ENCODE measurements around the gene STK32C. TPM values are rescaled to one million over a fixed set of nuclear protein-coding genes. Genes with fewer than 3 reads are reported as not detected.
A peak's percentile ranks its signal among the peaks of the same experiment; 100 is the strongest.

Gene STK32C
- total and polyA plus RNA-seq, 8 donors: 3.3 to 13.2 (median 5.2) TPM

- WGBS, 2 donors: 52 to 62% methylated on average over 6 of the region's 6 CpGs
- H3K27me3 ChIP-seq: peaks cover 0 to 3% (median 0%) of the 10 kb centered on the region in 4 donors
- no peaks in the 10 kb centered on the region for H3K4me1 ChIP-seq
- FAIRE-seq (no peak), ATAC-seq (no peak), DNase-seq (peak in 1 of 6 donors; percentile 32)
- H3K4me3 ChIP-seq: no peak overlapping the region
- intact Hi-C loops (cut with DNase I): no loop called here
- H3K27ac ChIP-seq: no peak overlapping the region
- H3K9me3 ChIP-seq: no peaks in the 10 kb centered on the region
- H3K36me3 ChIP-seq: no peaks in the 10 kb centered on the region
- no peak for TF ChIP-seq CTCF (IDR thresholded peaks at IDR 0.05)
These were observed 129.7 kb downstream of the STK32C start for GRCh38 chr10:132178046-132178445.

DNA sequence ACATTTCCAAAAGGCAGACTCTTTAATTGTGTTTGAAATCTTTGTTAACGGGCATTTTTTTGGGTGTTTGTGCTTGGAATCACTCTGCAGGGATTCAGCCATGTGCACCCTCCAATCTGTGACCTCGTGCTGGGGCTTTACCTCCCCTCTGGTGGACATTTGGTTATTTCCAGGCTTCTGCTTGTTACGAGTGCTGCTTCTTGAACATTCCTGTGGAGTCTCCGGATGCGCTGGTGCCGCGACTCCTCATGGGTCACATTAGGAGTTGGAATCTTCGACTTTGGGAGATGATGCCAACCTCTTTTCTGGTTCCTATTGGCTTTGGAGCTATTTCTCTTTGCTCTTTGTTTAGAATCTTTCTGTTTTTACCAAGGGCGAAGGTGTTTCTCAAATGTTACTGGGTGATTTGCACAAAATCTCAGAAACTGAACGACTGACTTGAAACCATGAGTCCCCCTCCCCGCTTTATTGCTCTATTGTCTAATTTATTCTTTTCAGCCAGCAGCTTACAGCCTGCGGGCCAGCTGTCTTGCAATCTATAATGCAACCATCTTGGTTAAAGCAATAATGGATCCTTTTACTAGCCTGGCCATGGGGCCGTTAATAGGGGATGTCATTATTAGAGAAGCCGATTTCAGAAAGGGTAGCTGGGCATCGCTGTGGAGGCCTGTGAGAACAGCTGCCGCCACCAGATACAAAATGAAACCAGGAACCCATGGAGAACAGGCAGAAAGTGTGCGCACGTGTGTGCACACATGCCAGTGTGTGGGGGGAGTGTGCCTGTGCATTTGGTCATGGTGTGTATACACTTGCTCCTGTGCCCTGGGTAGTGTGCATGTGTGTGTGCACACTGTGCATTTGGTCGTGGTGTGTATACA is 130.9 kb downstream of the STK32C start:
- intact Hi-C loops (cut with DNase I): no loop called here
- no peak for TF ChIP-seq CTCF (IDR thresholded peaks at IDR 0.05)

DNA sequence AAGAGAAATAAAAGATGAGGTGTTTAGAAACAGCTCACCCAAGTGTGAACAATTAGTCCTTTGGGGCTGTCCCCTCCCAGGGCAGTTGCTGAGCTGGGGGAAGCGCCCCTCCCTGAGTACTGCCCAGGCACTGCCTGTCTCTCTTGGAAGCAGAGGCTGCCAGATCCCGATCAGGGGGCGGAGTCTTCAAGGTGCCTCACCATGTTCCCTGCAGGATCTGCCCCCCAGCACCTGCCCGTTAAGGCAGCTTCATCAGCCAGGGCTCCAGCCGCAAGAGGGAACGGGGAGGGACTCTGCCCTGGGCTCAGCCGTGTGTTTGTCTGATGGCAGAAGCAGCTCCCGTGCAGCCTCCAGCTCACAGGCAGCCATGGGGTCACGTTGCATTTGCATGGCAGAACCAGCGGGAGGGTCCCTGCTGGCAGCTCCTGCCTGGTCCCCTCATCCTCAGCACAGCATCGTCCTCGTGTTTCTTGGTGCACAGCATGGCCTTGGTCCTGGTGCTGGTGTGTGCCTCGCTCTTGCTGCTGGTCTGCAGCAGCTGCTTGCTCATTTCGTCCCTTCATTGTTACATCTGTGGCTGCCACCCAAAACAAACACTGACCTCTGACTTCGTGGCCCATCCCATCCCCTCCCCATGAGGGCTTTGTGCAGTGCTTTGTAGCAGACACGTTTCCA is 131.7 kb downstream of the STK32C start:
- ATAC-seq (peak in 1 of 4 donors; percentile 35), DNase-seq (peak in 1 of 6 donors; percentile 54), FAIRE-seq (no peak)
- no peaks in the 10 kb centered on the region for H3K9me3 ChIP-seq
- no peaks in the 10 kb centered on the region for H3K4me1 ChIP-seq
- no peak overlapping the region for H3K27ac ChIP-seq
- no peaks in the 10 kb centered on the region for H3K27me3 ChIP-seq
- 8 to 12% methylated on average over 16 of the region's 16 CpGs for WGBS, 2 donors
- H3K4me3 ChIP-seq: no peak overlapping the region
- intact Hi-C loops (cut with DNase I): no loop called here
- no peaks in the 10 kb centered on the region for H3K36me3 ChIP-seq
- TF ChIP-seq CTCF (IDR thresholded peaks at IDR 0.05): no peak

More for the DNA sequence above, 130.9 kb downstream of the STK32C start:
- Histone ChIP-seq H3K9me3 (no peaks in the 10 kb centered on the region), H3K4me3 (no peak overlapping the region), H3K36me3 (no peaks in the 10 kb centered on the region), H3K4me1 (no peaks in the 10 kb centered on the region), H3K27ac (no peak overlapping the region), H3K27me3 (peaks cover 0 to 1% (median 0%) of the 10 kb centered on the region in 4 donors)
- peak in 1 of 6 donors; percentile 28 for DNase-seq
- no peak for FAIRE-seq
- ATAC-seq: no peak
- WGBS, 2 donors: 52 to 62% methylated on average over 19 of the region's 19 CpGs

GRCh38 chr10:132175408-132175807 is 132.3 kb downstream of the STK32C start:
- no peaks in the 10 kb centered on the region for H3K4me1 ChIP-seq
- H3K27me3 ChIP-seq: no peaks in the 10 kb centered on the region
- intact Hi-C loops (cut with DNase I): no loop called here
- DNase-seq: peak in 1 of 6 donors; percentile 8
- ATAC-seq: no peak
- no peak for FAIRE-seq
- no peak overlapping the region for H3K4me3 ChIP-seq
- TF ChIP-seq CTCF (IDR thresholded peaks at IDR 0.05): no peak
- H3K27ac ChIP-seq: no peak overlapping the region
- no peaks in the 10 kb centered on the region for H3K36me3 ChIP-seq
- no peaks in the 10 kb centered on the region for H3K9me3 ChIP-seq
- 34 to 39% methylated on average over 6 of the region's 6 CpGs for WGBS, 2 donors

All from pancreas (tissue), 10 donors.